Parathyroid adenoma (tissue), 2 donors: ENCODE data around the gene PRR7.

Source experiments
- H2AFZ ChIP-seq: fragments of 300-600 bp; sonication (generic); one replicate; pipeline ENCODE4 v1.7.0; 2017; ENCODE audit warnings: antibody characterized with exemption, mild to moderate bottlenecking
- H3K27ac ChIP-seq: fragments of 300-600 bp; sonication (generic); one replicate; pipeline ENCODE4 v1.7.0; 2017
- H3K27me3 ChIP-seq: fragments of 300-600 bp; sonication (generic); one replicate; pipeline ENCODE4 v1.7.0; 2017; ENCODE audit warnings: low read length; ENCODE audit not compliant: control insufficient read depth, insufficient read depth
- H3K36me3 ChIP-seq: fragments of 300-600 bp; sonication (generic); one replicate; pipeline ENCODE4 v1.7.0; 2017; ENCODE audit warnings: low read length; ENCODE audit not compliant: control insufficient read depth, insufficient read depth
- H3K4me1 ChIP-seq: fragments of 300-600 bp; sonication (generic); one replicate; pipeline ENCODE4 v1.7.0; 2017; ENCODE audit warnings: control low read depth
- H3K4me2 ChIP-seq: fragments of 300-600 bp; sonication (generic); one replicate; pipeline ENCODE4 v1.7.0; 2017; ENCODE audit warnings: low read length
- H3K4me3 ChIP-seq: fragments of 300-600 bp; sonication (generic); one replicate; pipeline ENCODE4 v1.7.0; 2017; ENCODE audit warnings: low read depth, low read length
- H3K79me2 ChIP-seq: fragments of 300-600 bp; sonication (generic); one replicate; pipeline ENCODE4 v1.7.0; 2017; ENCODE audit warnings: control low read depth
- H3K9ac ChIP-seq: fragments of 300-600 bp; sonication (generic); one replicate; pipeline ENCODE4 v1.7.0; 2017; ENCODE audit warnings: mild to moderate bottlenecking
- H3K9me3 ChIP-seq: fragments of 300-600 bp; sonication (generic); one replicate; pipeline ENCODE4 v1.7.0; 2017; ENCODE audit warnings: low read length; ENCODE audit not compliant: control insufficient read depth
- CTCF ChIP-seq: fragments of 300-600 bp; sonication (generic); IDR thresholded peaks from one replicate; pipeline ENCODE4 v1.7.0; 2017; ENCODE audit warnings: antibody characterized with exemption, mild to moderate bottlenecking
- donor health status: primary hyperparathyroidism.

Gene PRR7

GRCh38 chr5:177433658-177434217 lies 12.9 kb upstream of the PRR7 start:
- no peak overlapping the region for H3K9ac ChIP-seq
- no peak overlapping the region for H3K27ac ChIP-seq
- H3K4me1 ChIP-seq, result no peaks in the 10 kb centered on the region
- H3K4me3 ChIP-seq, result no peak overlapping the region
- no peaks in the 10 kb centered on the region for H3K79me2 ChIP-seq
- no peak overlapping the region for H3K4me2 ChIP-seq
- no peak for TF ChIP-seq CTCF
- no peaks in the 10 kb centered on the region for H3K9me3 ChIP-seq
- H2AFZ ChIP-seq, result no peak overlapping the region
- no peaks in the 10 kb centered on the region for H3K36me3 ChIP-seq
- H3K27me3 ChIP-seq, result no peaks in the 10 kb centered on the region

- Histone ChIP-seq H3K79me2 (no peaks in the 10 kb centered on the region), H3K27me3 (no peaks in the 10 kb centered on the region), H3K4me2 (no peak overlapping the region), H3K4me3 (no peak overlapping the region), H3K27ac (no peak overlapping the region), H3K4me1 (no peaks in the 10 kb centered on the region), H2AFZ (no peak overlapping the region), H3K36me3 (no peaks in the 10 kb centered on the region), H3K9me3 (no peaks in the 10 kb centered on the region), H3K9ac (no peak overlapping the region)
- TF ChIP-seq CTCF, result no peak
Measured at GRCh38 chr5:177434437-177434836, 12.2 kb upstream of the PRR7 start.

GRCh38 chr5:177434942-177435738 lies 11.5 kb upstream of the PRR7 start:
- Histone ChIP-seq H3K79me2 (no peaks in the 10 kb centered on the region), H3K4me2 (no peak overlapping the region), H3K27ac (no peak overlapping the region), H3K36me3 (no peaks in the 10 kb centered on the region), H3K27me3 (no peaks in the 10 kb centered on the region), H3K4me1 (no peaks in the 10 kb centered on the region), H3K9me3 (no peaks in the 10 kb centered on the region), H2AFZ (no peak overlapping the region), H3K9ac (no peak overlapping the region), H3K4me3 (no peak overlapping the region)
- TF ChIP-seq CTCF, result no peak

GRCh38 chr5:177435847-177436536 lies 10.6 kb upstream of the PRR7 start:
- H3K9me3 ChIP-seq, result no peaks in the 10 kb centered on the region
- no peak overlapping the region for H3K4me3 ChIP-seq
- no peaks in the 10 kb centered on the region for H3K4me1 ChIP-seq
- no peak overlapping the region for H3K9ac ChIP-seq
- no peak overlapping the region for H3K27ac ChIP-seq
- no peak overlapping the region for H2AFZ ChIP-seq
- H3K79me2 ChIP-seq, result no peaks in the 10 kb centered on the region
- H3K36me3 ChIP-seq, result no peaks in the 10 kb centered on the region
- no peaks in the 10 kb centered on the region for H3K27me3 ChIP-seq
- no peak overlapping the region for H3K4me2 ChIP-seq
- no peak for TF ChIP-seq CTCF
